Left ventricle myocardium inferior (tissue), 1 donor: Measurements from ENCODE around the gene NUMA1. TPM values are rescaled to one million over a fixed set of nuclear protein-coding genes. Genes with fewer than 3 reads are reported as not detected.
A peak's percentile ranks its signal among the peaks of the same experiment; 100 is the strongest.

Experiments
- DNase-seq: peaks from one replicate; pipeline ENCODE4 v3.0.0-alpha.2; 2020
- H3K27ac ChIP-seq: fragments of 200-600 bp; replicated peaks from 2 replicates; pipeline ENCODE4 v1.8.0; 2021
- H3K27me3 ChIP-seq: fragments of 200-600 bp; 2 replicates; pipeline ENCODE4 v1.8.0; 2021; ENCODE audit warnings: low read depth
- H3K36me3 ChIP-seq: fragments of 200-600 bp; 2 replicates; pipeline ENCODE4 v1.8.0; 2021
- H3K4me1 ChIP-seq: fragments of 200-600 bp; 2 replicates; pipeline ENCODE4 v1.8.0; 2021
- H3K4me3 ChIP-seq: fragments of 200-600 bp; 2 replicates; pipeline ENCODE4 v1.8.0; 2021; ENCODE audit warnings: mild to moderate bottlenecking, moderate library complexity
- H3K9me3 ChIP-seq: fragments of 200-600 bp; replicated peaks from 2 replicates; pipeline ENCODE4 v1.8.0; 2021
- CTCF ChIP-seq: fragments of 200-600 bp; IDR thresholded peaks from 2 replicates; pipeline ENCODE4 v1.8.0; 2021; ENCODE audit warnings: antibody characterized with exemption, mild to moderate bottlenecking, borderline replicate concordance
- intact Hi-C: fragments of 100-400 bp; cut with micrococcal nuclease; formaldehyde crosslinking; loops from one replicate; pipeline ENCODE4 v1.11.0; 2022
- total RNA-seq: library from RNA; stranded (reverse); fragmentation: NEBNext Ultra II Directional; extraction: Animal tissue kit (Norgen Biotek cat#: 25700); gene quantifications from one replicate; pipeline ENCODE4 v1.2.1, GENCODE V29; 2021
- donor health status: DM: no; HTN: yes; CAD: no; lungs with severe emphysema.

The NUMA1 gene
- total RNA-seq, 1 donor from 2014 or later = 82.5 TPM

- Histone ChIP-seq H3K36me3 (peaks cover 94% of the 10 kb centered on the region), H3K9me3 (no peaks in the 10 kb centered on the region), H3K4me1 (peaks cover 22% of the 10 kb centered on the region), H3K4me3 (no peak overlapping the region), H3K27ac (peak overlapping the region; percentile 3), H3K27me3 (no peaks in the 10 kb centered on the region)
- DNase-seq = no peak
- intact Hi-C loops = no loop called here
- no peak for TF ChIP-seq CTCF
These were observed 74.7 kb downstream of the NUMA1 start for GRCh38 chr11:72005347-72006260.

GRCh38 chr11:72004515-72005346 is 75.6 kb downstream of the NUMA1 start:
- H3K27ac ChIP-seq = peak overlapping the region; percentile 3
- H3K4me1 ChIP-seq = peaks cover 22% of the 10 kb centered on the region

GRCh38 chr11:72003776-72004171 is 76.6 kb downstream of the NUMA1 start:
- Histone ChIP-seq H3K27ac (no peak overlapping the region), H3K4me1 (peaks cover 31% of the 10 kb centered on the region), H3K27me3 (no peaks in the 10 kb centered on the region), H3K36me3 (peaks cover 78% of the 10 kb centered on the region), H3K4me3 (no peak overlapping the region), H3K9me3 (no peaks in the 10 kb centered on the region)
- no peak for TF ChIP-seq CTCF
- no peak for DNase-seq
- intact Hi-C loops = no loop called here

More at GRCh38 chr11:72004515-72005346, 75.6 kb downstream of the NUMA1 start:
- H3K4me3 ChIP-seq = no peak overlapping the region
- no peak for DNase-seq
- no peaks in the 10 kb centered on the region for H3K27me3 ChIP-seq
- TF ChIP-seq CTCF = no peak
- intact Hi-C loops = no loop called here
- peaks cover 86% of the 10 kb centered on the region for H3K36me3 ChIP-seq
- no peaks in the 10 kb centered on the region for H3K9me3 ChIP-seq

GRCh38 chr11:72002841-72003775 is 77.2 kb downstream of the NUMA1 start:
- no peaks in the 10 kb centered on the region for H3K9me3 ChIP-seq
- peaks cover 38% of the 10 kb centered on the region for H3K4me1 ChIP-seq
- no peak overlapping the region for H3K27ac ChIP-seq
- H3K36me3 ChIP-seq = peaks cover 71% of the 10 kb centered on the region
- no peak overlapping the region for H3K4me3 ChIP-seq
- no peaks in the 10 kb centered on the region for H3K27me3 ChIP-seq
- TF ChIP-seq CTCF = no peak
- no peak for DNase-seq
- intact Hi-C loops = no loop called here
